Peyer's patch (tissue), 4 donors: Measurements from ENCODE around the gene CDCA7L.

Experiments
- CTCF ChIP-seq, 6 experiments: fragments of 450-650 bp in 4 of 6; fragments of 200-600 bp in 2 of 6; sonication (generic) in 1 of 6; IDR thresholded peaks; one replicate each; pipeline ENCODE4 v1.5.1; 2017 to 2019; ENCODE audit warnings: antibody characterized with exemption in 6 of 6, mild to moderate bottlenecking in 3 of 6, moderate library complexity in 1 of 6
- POLR2A ChIP-seq, 2 donors: fragments of 450-650 bp; IDR thresholded peaks; one replicate each; pipeline ENCODE4 v1.5.1; 2017; ENCODE audit warnings: antibody characterized with exemption in 2 of 2, mild to moderate bottlenecking in 2 of 2, moderate library complexity in 2 of 2

DNA sequence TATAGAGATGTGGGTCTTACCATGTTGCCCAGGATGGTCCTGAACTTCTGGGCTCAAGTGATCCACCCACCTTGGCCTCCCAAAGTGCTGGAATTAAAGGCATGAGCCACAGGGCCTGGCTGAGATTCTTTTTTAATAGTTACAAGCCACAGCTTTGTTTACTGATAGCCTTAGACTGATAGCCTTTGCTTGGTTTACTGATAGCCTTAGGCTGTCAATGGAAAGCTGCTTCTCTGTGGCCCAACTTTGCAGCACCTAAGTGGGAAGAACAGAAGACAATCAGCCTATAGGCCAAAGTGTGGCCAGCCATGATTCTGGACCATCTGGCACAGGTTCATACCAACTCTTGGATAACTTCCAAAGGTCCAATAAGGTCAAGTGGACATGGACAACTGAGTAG, 24.1 kb upstream of the CDCA7L start:
- TF ChIP-seq CTCF (IDR thresholded peaks at IDR 0.05) (no peak), POLR2A (IDR thresholded peaks at IDR 0.05) (no peak)
